Endothelial cell (in vitro differentiated cells): ENCODE measurements around the gene PLVAP. TPM values are rescaled to one million over a fixed set of nuclear protein-coding genes. Genes with fewer than 3 reads are reported as not detected.
A peak's percentile ranks its signal among the peaks of the same experiment; 100 is the strongest.

Experiments
- DNase-seq: peaks from one replicate; pipeline ENCODE4 v3.0.0; 2021; ENCODE audit warnings: low spot score
- H3K27ac Mint-ChIP-seq: one replicate; pipeline ENCODE4 v1.8.0; 2021; ENCODE audit warnings: mixed read lengths, inconsistent platforms; ENCODE audit not compliant: unreplicated experiment
- H3K27me3 Mint-ChIP-seq: one replicate; pipeline ENCODE4 v1.8.0; 2021; ENCODE audit warnings: mild to moderate bottlenecking, moderate library complexity, mixed read lengths, inconsistent platforms; ENCODE audit not compliant: unreplicated experiment
- H3K36me3 Mint-ChIP-seq: one replicate; pipeline ENCODE4 v1.8.0; 2021; ENCODE audit warnings: mild to moderate bottlenecking, low read depth, mixed read lengths, inconsistent platforms; ENCODE audit not compliant: unreplicated experiment
- H3K4me1 Mint-ChIP-seq: one replicate; pipeline ENCODE4 v1.8.0; 2021; ENCODE audit warnings: mild to moderate bottlenecking, mixed read lengths, inconsistent platforms; ENCODE audit not compliant: unreplicated experiment
- H3K4me3 Mint-ChIP-seq: one replicate; pipeline ENCODE4 v1.8.0; 2021; ENCODE audit warnings: mild to moderate bottlenecking, mixed read lengths, inconsistent platforms; ENCODE audit not compliant: unreplicated experiment
- H3K9me3 Mint-ChIP-seq: one replicate; pipeline ENCODE4 v1.8.0; 2021; ENCODE audit warnings: mixed read lengths, inconsistent platforms; ENCODE audit not compliant: unreplicated experiment
- total RNA-seq: library from RNA; stranded (reverse); fragmentation: NEBNext Ultra II Directional; extraction: Animal tissue kit (Norgen Biotek cat#: 25700); gene quantifications from one replicate; pipeline ENCODE4 v1.2.1, GENCODE V29; 2021; ENCODE audit not compliant: unreplicated experiment
- TF ChIP-seq, protein P1 (sequence below): fragments of 200-600 bp; sonication (generic); IDR thresholded peaks from one replicate; pipeline ENCODE4 v1.5.0; 2021; ENCODE audit warnings: antibody characterized with exemption; ENCODE audit not compliant: unreplicated experiment

Gene PLVAP
- total RNA-seq, 1 donor from 2014 or later, result 1,569 TPM

DNA sequence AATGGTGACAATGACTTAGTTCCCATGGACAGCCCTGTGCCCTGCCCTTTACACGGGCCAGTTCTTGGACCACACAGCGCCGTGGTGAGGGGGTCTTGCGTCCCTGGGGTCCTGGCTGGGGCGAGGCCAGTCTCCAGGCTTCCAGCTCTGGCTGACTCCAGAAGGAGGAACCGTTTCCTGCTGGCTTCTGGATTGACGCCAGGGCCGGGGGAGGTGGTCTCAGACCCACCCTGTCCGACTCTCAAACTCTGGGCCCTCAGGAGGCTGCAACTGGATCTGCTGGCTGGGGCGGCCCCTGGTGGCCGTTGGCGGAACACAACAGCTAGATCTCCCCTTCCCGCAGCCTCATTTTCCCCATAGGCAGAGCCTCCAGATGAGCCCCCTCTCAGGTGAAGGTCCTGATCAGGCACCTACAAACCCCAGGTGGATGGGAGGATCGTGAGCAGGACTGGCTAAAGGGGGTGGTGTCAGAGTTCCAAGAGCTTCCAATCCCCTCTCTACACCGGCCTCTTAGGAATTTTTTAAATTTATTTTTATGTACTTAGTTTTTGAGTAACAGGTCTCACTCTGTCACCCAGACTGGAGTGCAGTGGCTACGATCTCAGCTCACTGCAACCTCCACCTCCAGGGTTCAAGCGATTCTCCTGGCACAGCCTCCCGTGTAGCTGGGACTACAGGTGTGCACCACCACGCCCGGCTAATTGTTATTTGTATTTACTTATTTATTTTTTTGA, 8.9 kb upstream of the PLVAP start:
- Mint-ChIP-seq H3K4me1 (peaks cover 17% of the 10 kb centered on the region), H3K27me3 (peaks cover 4% of the 10 kb centered on the region), H3K4me3 (no peak overlapping the region), H3K9me3 (no peaks in the 10 kb centered on the region), H3K27ac (no peak overlapping the region), H3K36me3 (peaks cover 4% of the 10 kb centered on the region)
- DNase-seq, result peak; percentile 84
- TF ChIP-seq, protein P1, sequence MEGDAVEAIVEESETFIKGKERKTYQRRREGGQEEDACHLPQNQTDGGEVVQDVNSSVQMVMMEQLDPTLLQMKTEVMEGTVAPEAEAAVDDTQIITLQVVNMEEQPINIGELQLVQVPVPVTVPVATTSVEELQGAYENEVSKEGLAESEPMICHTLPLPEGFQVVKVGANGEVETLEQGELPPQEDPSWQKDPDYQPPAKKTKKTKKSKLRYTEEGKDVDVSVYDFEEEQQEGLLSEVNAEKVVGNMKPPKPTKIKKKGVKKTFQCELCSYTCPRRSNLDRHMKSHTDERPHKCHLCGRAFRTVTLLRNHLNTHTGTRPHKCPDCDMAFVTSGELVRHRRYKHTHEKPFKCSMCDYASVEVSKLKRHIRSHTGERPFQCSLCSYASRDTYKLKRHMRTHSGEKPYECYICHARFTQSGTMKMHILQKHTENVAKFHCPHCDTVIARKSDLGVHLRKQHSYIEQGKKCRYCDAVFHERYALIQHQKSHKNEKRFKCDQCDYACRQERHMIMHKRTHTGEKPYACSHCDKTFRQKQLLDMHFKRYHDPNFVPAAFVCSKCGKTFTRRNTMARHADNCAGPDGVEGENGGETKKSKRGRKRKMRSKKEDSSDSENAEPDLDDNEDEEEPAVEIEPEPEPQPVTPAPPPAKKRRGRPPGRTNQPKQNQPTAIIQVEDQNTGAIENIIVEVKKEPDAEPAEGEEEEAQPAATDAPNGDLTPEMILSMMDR, result peak; percentile 91

DNA sequence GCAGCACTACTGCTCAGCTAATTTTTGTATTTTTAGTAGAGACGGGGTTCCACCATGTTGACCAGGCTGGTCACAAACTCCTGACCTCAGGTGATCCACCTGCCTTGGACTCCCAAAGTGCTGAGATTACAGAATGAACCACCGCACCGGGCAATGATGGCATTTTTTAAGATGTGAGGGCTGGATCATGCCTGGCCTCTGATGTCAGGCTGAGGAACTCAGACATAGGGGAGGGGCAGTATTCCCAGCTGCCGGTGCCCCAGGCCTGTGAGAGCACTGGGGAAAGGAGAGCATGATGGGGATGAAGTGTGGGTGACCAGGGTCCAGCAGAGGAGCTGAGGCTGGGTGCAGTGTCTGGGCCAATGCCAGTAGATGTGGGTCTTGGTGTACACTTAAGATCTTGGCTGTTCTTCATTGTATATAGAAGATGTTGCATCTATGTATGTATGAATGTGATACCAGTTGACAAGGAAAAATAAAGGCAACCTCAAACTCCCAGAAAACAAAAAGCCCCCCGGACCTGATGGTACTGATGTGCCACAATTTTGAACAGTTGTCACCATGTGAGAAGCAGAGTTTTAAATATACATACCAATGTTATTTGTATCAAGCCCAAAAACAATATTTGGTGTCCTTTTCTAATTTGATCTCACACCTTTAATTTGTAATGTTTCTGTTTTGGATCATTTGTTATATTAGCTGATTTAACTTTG, 3.4 kb upstream of the PLVAP start:
- Mint-ChIP-seq H3K36me3 (peaks cover 4% of the 10 kb centered on the region), H3K27me3 (peaks cover 14% of the 10 kb centered on the region), H3K27ac (peak overlapping the region; percentile 52), H3K4me1 (peaks cover 47% of the 10 kb centered on the region), H3K4me3 (no peak overlapping the region), H3K9me3 (no peaks in the 10 kb centered on the region)
- TF ChIP-seq, protein P1, result no peak
- no peak for DNase-seq

DNA sequence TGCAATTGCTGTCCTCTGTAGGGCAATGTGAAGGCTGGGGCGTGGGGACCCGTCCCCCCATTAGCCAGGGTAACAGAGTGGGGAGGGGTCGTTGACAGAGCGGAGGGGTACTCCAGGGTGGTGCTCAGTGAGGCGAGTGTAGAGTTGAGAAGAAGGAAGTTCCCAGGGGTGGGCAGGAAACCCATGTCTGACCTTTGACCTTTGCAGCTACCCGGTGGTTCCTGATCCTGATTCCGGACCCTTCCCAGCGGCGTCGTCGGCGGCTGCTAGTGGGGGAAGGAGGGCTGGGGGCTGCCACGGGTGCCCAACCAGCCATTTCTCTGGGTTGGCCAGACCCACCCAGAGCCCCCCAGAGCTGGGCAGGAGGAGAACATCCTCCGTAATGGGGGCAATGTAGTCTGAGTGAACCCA, 2.1 kb upstream of the PLVAP start:
- Mint-ChIP-seq H3K4me3 (peak overlapping the region; percentile 86), H3K27me3 (peaks cover 12% of the 10 kb centered on the region), H3K9me3 (no peaks in the 10 kb centered on the region), H3K27ac (peak overlapping the region; percentile 100), H3K4me1 (peaks cover 45% of the 10 kb centered on the region), H3K36me3 (peaks cover 7% of the 10 kb centered on the region)
- TF ChIP-seq, protein P1, result no peak
- peak; percentile 82 for DNase-seq

DNA sequence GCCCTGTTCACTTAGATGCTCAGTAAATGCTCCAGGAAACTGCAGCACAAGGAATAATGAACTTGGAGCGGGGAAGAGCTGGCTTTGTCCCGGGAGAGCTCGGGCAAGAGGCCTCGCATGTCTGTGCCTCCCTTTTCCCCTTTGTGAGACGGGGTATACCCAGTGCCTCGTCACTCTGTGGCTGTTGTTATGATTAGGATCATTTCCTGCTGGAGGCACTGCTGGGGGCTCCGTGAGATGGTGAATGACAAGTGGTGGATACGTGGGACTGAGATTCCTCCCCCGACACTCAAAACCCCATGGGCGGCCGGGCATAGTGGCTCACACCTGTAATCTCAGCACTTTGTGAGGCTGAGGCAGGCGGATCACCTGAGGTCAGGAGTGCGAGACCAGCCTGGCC, 1.1 kb upstream of the PLVAP start:
- Mint-ChIP-seq H3K27me3 (peaks cover 12% of the 10 kb centered on the region), H3K9me3 (no peaks in the 10 kb centered on the region), H3K36me3 (peaks cover 8% of the 10 kb centered on the region), H3K4me3 (peak overlapping the region; percentile 60), H3K27ac (peak overlapping the region; percentile 100), H3K4me1 (peaks cover 44% of the 10 kb centered on the region)
- TF ChIP-seq, protein P1, result no peak
- no peak for DNase-seq
